SK-N-SH treated with all-trans-retinoic acid at 6 μM for 48 hours (cell line): ENCODE data around the gene SOHLH2.

Experiments
- ATAC-seq: fragments of 200-7000 bp; cut with Tn5 transposase; 3 replicates; pipeline ENCODE4 v1.9.1; 2020; ENCODE audit warnings: mild to moderate bottlenecking, moderate library complexity
- ARNTL ChIP-seq: fragments of 450-650 bp; formaldehyde crosslinking; IDR thresholded peaks from 2 replicates; pipeline ENCODE4 v1.5.0; 2020; ENCODE audit warnings: low read depth, mild to moderate bottlenecking, moderate library complexity, borderline replicate concordance
- BACH2 ChIP-seq: fragments of 250-450 bp; sonication (Bioruptor Pico); IDR thresholded peaks from 2 replicates; pipeline ENCODE4 v1.9.0; 2021; ENCODE audit warnings: mild to moderate bottlenecking, borderline replicate concordance
- CREB5 ChIP-seq: fragments of 250-450 bp; sonication (Bioruptor Pico); IDR thresholded peaks from 2 replicates; pipeline ENCODE4 v1.5.1; 2020; ENCODE audit warnings: low read depth, mild to moderate bottlenecking, moderate library complexity
- CSDC2 ChIP-seq: fragments of 250-450 bp; sonication (Bioruptor Pico); IDR thresholded peaks from 2 replicates; pipeline ENCODE4 v1.5.0; 2020; ENCODE audit warnings: mild to moderate bottlenecking, moderate library complexity
- GLIS3 ChIP-seq: fragments of 250-450 bp; sonication (Bioruptor Pico); IDR thresholded peaks from 2 replicates; pipeline ENCODE4 v1.5.0; 2020; ENCODE audit warnings: mild to moderate bottlenecking, moderate library complexity
- OSR1 ChIP-seq: fragments of 250-450 bp; sonication (Bioruptor Pico); IDR thresholded peaks from 2 replicates; pipeline ENCODE4 v1.8.0; 2022; ENCODE audit warnings: moderate library complexity, mild to moderate bottlenecking, inconsistent platforms
- PPARA ChIP-seq: fragments of 250-450 bp; sonication (Bioruptor Pico); IDR thresholded peaks from 2 replicates; pipeline ENCODE4 v1.5.0; 2020; ENCODE audit warnings: mild to moderate bottlenecking, borderline replicate concordance
- RARB ChIP-seq: fragments of 250-450 bp; sonication (Bioruptor Pico); IDR thresholded peaks from 2 replicates; pipeline ENCODE4 v1.8.0; 2021; ENCODE audit warnings: mild to moderate bottlenecking, moderate library complexity
- SNAI2 ChIP-seq: fragments of 250-450 bp; sonication (Bioruptor Pico); IDR thresholded peaks from 2 replicates; pipeline ENCODE4 v1.5.0; 2020; ENCODE audit warnings: mild to moderate bottlenecking, moderate library complexity
- TCF4 ChIP-seq: fragments of 250-450 bp; sonication (Bioruptor Pico); IDR thresholded peaks from 2 replicates; pipeline ENCODE4 v1.8.0; 2021; ENCODE audit warnings: mild to moderate bottlenecking, moderate library complexity, borderline replicate concordance
- TOX ChIP-seq: fragments of 250-450 bp; sonication (Bioruptor Pico); IDR thresholded peaks from 2 replicates; pipeline ENCODE4 v1.8.0; 2021; ENCODE audit warnings: mild to moderate bottlenecking, moderate library complexity, borderline replicate concordance
- ZC3H10 ChIP-seq: fragments of 250-450 bp; sonication (Bioruptor Pico); IDR thresholded peaks from 2 replicates; pipeline ENCODE4 v1.5.1; 2021; ENCODE audit warnings: mild to moderate bottlenecking, moderate library complexity
- ZFP3 ChIP-seq: fragments of 250-450 bp; sonication (Bioruptor Pico); IDR thresholded peaks from 2 replicates; pipeline ENCODE4 v1.5.0; 2020; ENCODE audit warnings: mild to moderate bottlenecking, moderate library complexity
- ZFP30 ChIP-seq: fragments of 450-650 bp; formaldehyde crosslinking; IDR thresholded peaks from 2 replicates; pipeline ENCODE4 v1.5.0; 2022; ENCODE audit warnings: mild to moderate bottlenecking, moderate library complexity
- ZNF565 ChIP-seq: fragments of 450-650 bp; formaldehyde crosslinking; conservative IDR thresholded peaks from 2 replicates; pipeline ENCODE4 v1.5.0; 2020; ENCODE audit warnings: low read depth, mild to moderate bottlenecking, moderate library complexity
- ZNF70 ChIP-seq: fragments of 450-650 bp; formaldehyde crosslinking; IDR thresholded peaks from 2 replicates; pipeline ENCODE4 v1.5.0; 2020; ENCODE audit warnings: mild to moderate bottlenecking, moderate library complexity
- ZNF8 ChIP-seq: fragments of 450-650 bp; formaldehyde crosslinking; IDR thresholded peaks from 2 replicates; pipeline ENCODE4 v1.5.0; 2020; ENCODE audit warnings: mild to moderate bottlenecking, moderate library complexity
- TF ChIP-seq, protein P1 (sequence below): fragments of 250-450 bp; sonication (Bioruptor Pico); IDR thresholded peaks from 2 replicates; pipeline ENCODE4 v1.8.0; 2020; ENCODE audit warnings: mild to moderate bottlenecking, moderate library complexity, borderline replicate concordance
- TF ChIP-seq, protein P2 (sequence below): fragments of 250-450 bp; sonication (Bioruptor Pico); IDR thresholded peaks from 2 replicates; pipeline ENCODE4 v1.8.0; 2021; ENCODE audit warnings: low read depth, mild to moderate bottlenecking, moderate library complexity, borderline replicate concordance
- TF ChIP-seq, protein P3 (sequence below): fragments of 250-450 bp; sonication (Bioruptor Pico); IDR thresholded peaks from 2 replicates; pipeline ENCODE4 v1.5.0; 2020; ENCODE audit warnings: mild to moderate bottlenecking, moderate library complexity

Gene SOHLH2

DNA sequence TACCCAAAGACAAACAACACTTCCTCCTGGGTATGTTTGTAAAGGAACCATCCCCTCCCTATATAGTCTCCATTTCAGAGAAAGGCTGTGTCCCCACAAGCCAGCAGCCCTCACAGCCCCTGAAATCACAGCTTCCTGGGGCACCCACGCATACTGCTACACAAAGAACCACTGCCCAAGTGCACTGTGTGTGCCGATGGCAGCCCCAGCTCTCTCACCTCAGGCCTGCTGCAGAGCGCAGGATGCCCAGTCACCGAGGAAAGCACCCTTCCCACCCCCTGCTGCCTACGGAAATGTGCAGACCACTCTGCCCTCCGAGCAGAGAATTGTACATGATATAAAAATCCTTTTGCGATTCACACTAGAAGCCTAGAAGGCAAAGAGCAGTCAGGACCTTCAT, 39.4 kb downstream of the SOHLH2 start:
- TF ChIP-seq, protein P1, sequence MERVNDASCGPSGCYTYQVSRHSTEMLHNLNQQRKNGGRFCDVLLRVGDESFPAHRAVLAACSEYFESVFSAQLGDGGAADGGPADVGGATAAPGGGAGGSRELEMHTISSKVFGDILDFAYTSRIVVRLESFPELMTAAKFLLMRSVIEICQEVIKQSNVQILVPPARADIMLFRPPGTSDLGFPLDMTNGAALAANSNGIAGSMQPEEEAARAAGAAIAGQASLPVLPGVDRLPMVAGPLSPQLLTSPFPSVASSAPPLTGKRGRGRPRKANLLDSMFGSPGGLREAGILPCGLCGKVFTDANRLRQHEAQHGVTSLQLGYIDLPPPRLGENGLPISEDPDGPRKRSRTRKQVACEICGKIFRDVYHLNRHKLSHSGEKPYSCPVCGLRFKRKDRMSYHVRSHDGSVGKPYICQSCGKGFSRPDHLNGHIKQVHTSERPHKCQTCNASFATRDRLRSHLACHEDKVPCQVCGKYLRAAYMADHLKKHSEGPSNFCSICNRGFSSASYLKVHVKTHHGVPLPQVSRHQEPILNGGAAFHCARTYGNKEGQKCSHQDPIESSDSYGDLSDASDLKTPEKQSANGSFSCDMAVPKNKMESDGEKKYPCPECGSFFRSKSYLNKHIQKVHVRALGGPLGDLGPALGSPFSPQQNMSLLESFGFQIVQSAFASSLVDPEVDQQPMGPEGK (CRISPR knock-in tag): no peak
- TF ChIP-seq CSDC2 (CRISPR knock-in tag) (no peak), ZC3H10 (CRISPR knock-in tag) (no peak), PPARA (CRISPR knock-in tag) (no peak), BACH2 (no peak), CREB5 (CRISPR knock-in tag) (no peak), GLIS3 (CRISPR knock-in tag) (no peak), TOX (CRISPR knock-in tag) (no peak), RARB (CRISPR knock-in tag) (no peak), TCF4 (CRISPR knock-in tag) (no peak), ZNF70 (CRISPR knock-in tag) (no peak), ARNTL (no peak), ZFP3 (CRISPR knock-in tag) (no peak)
- TF ChIP-seq, protein P2, sequence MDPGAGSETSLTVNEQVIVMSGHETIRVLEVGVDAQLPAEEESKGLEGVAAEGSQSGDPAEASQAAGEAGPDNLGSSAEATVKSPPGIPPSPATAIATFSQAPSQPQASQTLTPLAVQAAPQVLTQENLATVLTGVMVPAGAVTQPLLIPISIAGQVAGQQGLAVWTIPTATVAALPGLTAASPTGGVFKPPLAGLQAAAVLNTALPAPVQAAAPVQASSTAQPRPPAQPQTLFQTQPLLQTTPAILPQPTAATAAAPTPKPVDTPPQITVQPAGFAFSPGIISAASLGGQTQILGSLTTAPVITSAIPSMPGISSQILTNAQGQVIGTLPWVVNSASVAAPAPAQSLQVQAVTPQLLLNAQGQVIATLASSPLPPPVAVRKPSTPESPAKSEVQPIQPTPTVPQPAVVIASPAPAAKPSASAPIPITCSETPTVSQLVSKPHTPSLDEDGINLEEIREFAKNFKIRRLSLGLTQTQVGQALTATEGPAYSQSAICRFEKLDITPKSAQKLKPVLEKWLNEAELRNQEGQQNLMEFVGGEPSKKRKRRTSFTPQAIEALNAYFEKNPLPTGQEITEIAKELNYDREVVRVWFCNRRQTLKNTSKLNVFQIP: no peak
- TF ChIP-seq, protein P3, sequence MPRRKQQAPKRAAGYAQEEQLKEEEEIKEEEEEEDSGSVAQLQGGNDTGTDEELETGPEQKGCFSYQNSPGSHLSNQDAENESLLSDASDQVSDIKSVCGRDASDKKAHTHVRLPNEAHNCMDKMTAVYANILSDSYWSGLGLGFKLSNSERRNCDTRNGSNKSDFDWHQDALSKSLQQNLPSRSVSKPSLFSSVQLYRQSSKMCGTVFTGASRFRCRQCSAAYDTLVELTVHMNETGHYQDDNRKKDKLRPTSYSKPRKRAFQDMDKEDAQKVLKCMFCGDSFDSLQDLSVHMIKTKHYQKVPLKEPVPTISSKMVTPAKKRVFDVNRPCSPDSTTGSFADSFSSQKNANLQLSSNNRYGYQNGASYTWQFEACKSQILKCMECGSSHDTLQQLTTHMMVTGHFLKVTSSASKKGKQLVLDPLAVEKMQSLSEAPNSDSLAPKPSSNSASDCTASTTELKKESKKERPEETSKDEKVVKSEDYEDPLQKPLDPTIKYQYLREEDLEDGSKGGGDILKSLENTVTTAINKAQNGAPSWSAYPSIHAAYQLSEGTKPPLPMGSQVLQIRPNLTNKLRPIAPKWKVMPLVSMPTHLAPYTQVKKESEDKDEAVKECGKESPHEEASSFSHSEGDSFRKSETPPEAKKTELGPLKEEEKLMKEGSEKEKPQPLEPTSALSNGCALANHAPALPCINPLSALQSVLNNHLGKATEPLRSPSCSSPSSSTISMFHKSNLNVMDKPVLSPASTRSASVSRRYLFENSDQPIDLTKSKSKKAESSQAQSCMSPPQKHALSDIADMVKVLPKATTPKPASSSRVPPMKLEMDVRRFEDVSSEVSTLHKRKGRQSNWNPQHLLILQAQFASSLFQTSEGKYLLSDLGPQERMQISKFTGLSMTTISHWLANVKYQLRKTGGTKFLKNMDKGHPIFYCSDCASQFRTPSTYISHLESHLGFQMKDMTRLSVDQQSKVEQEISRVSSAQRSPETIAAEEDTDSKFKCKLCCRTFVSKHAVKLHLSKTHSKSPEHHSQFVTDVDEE: no peak
- no peak for ATAC-seq

DNA sequence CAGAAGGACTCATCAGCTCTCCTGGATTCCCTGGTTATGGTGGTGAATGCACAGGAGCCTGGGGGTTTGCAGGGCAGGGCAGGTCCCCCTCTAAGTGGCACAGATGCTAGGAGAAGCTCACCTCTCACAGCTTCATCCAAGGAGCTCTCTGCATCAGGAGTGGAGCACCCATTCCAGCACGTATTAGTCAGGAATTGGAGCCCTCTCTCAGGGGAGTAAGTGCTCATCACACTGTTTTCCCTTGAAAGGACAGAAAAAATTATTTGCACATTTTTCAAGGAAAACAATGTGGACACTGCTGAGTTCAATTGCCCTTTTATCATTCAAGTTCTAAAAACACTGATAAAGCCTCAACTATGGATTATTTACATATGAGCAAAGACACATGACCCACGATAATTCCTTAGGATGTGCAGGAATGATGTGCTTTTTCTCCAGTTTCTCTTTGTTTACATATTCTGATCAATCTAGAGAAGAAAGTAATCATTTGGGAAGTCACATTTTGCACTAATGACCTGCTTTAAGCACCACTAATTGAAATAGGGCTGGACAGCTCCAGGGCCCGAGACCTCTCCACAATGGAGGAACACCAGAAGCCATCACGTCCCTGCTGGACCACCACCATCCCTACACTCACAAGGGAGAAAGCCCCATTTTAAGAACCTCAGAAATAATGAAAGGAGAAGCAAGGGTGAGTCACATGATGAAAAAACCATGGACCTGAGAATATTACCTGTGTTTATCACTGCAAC, 40.6 kb downstream of the SOHLH2 start:
- ATAC-seq: no peak
- no peak for TF ChIP-seq TCF4 (CRISPR knock-in tag)
- no peak for TF ChIP-seq ZNF565
- TF ChIP-seq GLIS3 (CRISPR knock-in tag): no peak
- no peak for TF ChIP-seq SNAI2 (CRISPR knock-in tag)
- no peak for TF ChIP-seq RARB (CRISPR knock-in tag)
- no peak for TF ChIP-seq BACH2
- no peak for TF ChIP-seq ZNF8 (CRISPR knock-in tag)
- TF ChIP-seq CREB5 (CRISPR knock-in tag): no peak

GRCh38 chr13:36166046-36166445, 48.3 kb downstream of the SOHLH2 start:
- ATAC-seq: no peak
- TF ChIP-seq ZNF70 (CRISPR knock-in tag): no peak

DNA sequence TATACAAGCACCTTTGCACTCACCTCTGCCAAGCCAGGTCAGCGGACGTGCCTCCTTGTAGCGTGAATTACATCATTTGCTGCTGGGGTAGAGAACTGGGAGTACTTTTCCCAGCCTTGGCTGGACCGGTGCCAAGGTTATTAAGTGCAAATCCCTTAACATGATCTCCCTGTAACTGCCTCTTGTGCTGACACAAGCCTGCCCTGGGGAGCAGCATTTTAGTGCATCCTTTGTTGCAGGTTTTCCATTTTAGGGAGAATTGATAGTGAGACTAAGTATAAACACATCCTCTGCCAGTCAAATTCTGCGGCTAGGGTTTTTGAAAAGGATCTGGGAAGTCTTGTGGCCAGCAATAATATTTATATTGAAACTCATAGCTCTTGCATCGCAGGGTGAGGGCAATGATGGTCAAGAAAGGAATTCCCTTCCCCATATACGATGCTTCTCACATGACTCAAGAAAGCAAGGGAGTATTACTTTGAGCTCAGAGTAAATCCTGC, 50.5 kb downstream of the SOHLH2 start:
- ATAC-seq: peak; percentile 89
- TF ChIP-seq, protein P3: no peak
- TF ChIP-seq ARNTL (no peak), ZNF565 (no peak), ZFP30 (no peak), TCF4 (CRISPR knock-in tag) (no peak), ZC3H10 (CRISPR knock-in tag) (no peak), OSR1 (CRISPR knock-in tag) (no peak)
